HepG2 (cell line): ENCODE measurements around the gene SOCS1. TPM values are rescaled to one million over a fixed set of nuclear protein-coding genes. Genes with fewer than 3 reads are reported as not detected.

Source experiments
- CAMTA2 ChIP-seq: sonication (generic); formaldehyde crosslinking; IDR thresholded peaks from 2 replicates; pipeline ENCODE4 v1.4.0; 2020; ENCODE audit warnings: mild to moderate bottlenecking, missing genetic modification reagents, borderline replicate concordance
- CREB3 ChIP-seq: sonication (generic); formaldehyde crosslinking; IDR thresholded peaks from 2 replicates; pipeline ENCODE4 v1.5.0; 2020; ENCODE audit warnings: missing genetic modification reagents
- HES4 ChIP-seq: sonication (generic); formaldehyde crosslinking; IDR thresholded peaks from 2 replicates; pipeline ENCODE4 v1.9.0; 2021; ENCODE audit warnings: mild to moderate bottlenecking, missing genetic modification reagents, borderline replicate concordance
- HINFP ChIP-seq: sonication (generic); formaldehyde crosslinking; IDR thresholded peaks from 2 replicates; pipeline ENCODE4 v1.4.0; 2020; ENCODE audit warnings: low read depth, mild to moderate bottlenecking, missing genetic modification reagents
- HOXA3 ChIP-seq: sonication (generic); formaldehyde crosslinking; IDR thresholded peaks from 2 replicates; pipeline ENCODE4 v1.5.0; 2020; ENCODE audit warnings: missing genetic modification reagents
- KLF15 ChIP-seq: sonication (generic); formaldehyde crosslinking; IDR thresholded peaks from 2 replicates; pipeline ENCODE4 v1.8.1; 2023; ENCODE audit warnings: borderline replicate concordance, mild to moderate bottlenecking, inconsistent platforms, missing genetic modification reagents, mixed read lengths
- NR3C1 ChIP-seq: sonication (generic); formaldehyde crosslinking; IDR thresholded peaks from 2 replicates; pipeline ENCODE4 v1.4.0; 2020; ENCODE audit warnings: missing genetic modification reagents
- PCBP2 ChIP-seq: fragments of 200-400 bp; formaldehyde crosslinking; optimal IDR thresholded peaks from 2 replicates; pipeline ENCODE3; 2018; ENCODE audit warnings: low read length, low read depth; ENCODE audit not compliant: poor library complexity, severe bottlenecking
- POLR2AphosphoS5 ChIP-seq: IDR thresholded peaks from 2 replicates; pipeline ENCODE4 v1.6.1; 2012; ENCODE audit warnings: low read depth, low read length
- REST ChIP-seq, 2 experiments: IDR thresholded peaks; 2 replicates each; pipeline ENCODE4 v1.6.1; 2011 to 2012; ENCODE audit warnings: low read length in 2 of 2, borderline replicate concordance in 1 of 2, low read depth in 1 of 2, mild to moderate bottlenecking in 1 of 2, moderate library complexity in 1 of 2
- RFX3 ChIP-seq: IDR thresholded peaks from 2 replicates; pipeline ENCODE4 v1.6.1; 2016; ENCODE audit warnings: missing biosample characterization, missing genetic modification reagents
- SIX1 ChIP-seq: sonication (generic); formaldehyde crosslinking; IDR thresholded peaks from 2 replicates; pipeline ENCODE4 v1.4.0; 2020; ENCODE audit warnings: missing genetic modification reagents, borderline replicate concordance
- SP4 ChIP-seq: sonication (generic); formaldehyde crosslinking; IDR thresholded peaks from 2 replicates; pipeline ENCODE4 v1.8.1; 2023; ENCODE audit warnings: mild to moderate bottlenecking, missing genetic modification reagents
- U2AF2 ChIP-seq: fragments of 200-400 bp; formaldehyde crosslinking; IDR thresholded peaks from 2 replicates; pipeline ENCODE4 v1.6.1; 2017; ENCODE audit warnings: low read depth, mild to moderate bottlenecking, low read length
- ZFP36L1 ChIP-seq: sonication (generic); formaldehyde crosslinking; IDR thresholded peaks from 2 replicates; pipeline ENCODE4 v1.8.0; 2022; ENCODE audit warnings: mild to moderate bottlenecking, missing genetic modification reagents, moderate library complexity
- ZMAT5 ChIP-seq: sonication (generic); formaldehyde crosslinking; IDR thresholded peaks from 2 replicates; pipeline ENCODE4 v1.5.0; 2020; ENCODE audit warnings: mild to moderate bottlenecking, low read depth, missing genetic modification reagents, borderline replicate concordance
- ZNF18 ChIP-seq: sonication (generic); formaldehyde crosslinking; IDR thresholded peaks from 2 replicates; pipeline ENCODE4 v1.8.0; 2022; ENCODE audit warnings: mild to moderate bottlenecking, missing genetic modification reagents; ENCODE audit not compliant: insufficient replicate concordance
- ZNF337 ChIP-seq: sonication (generic); formaldehyde crosslinking; IDR thresholded peaks from 2 replicates; pipeline ENCODE4 v1.5.1; 2020; ENCODE audit warnings: missing genetic modification reagents, low read depth, mild to moderate bottlenecking, borderline replicate concordance
- ZNF530 ChIP-seq: sonication (generic); formaldehyde crosslinking; IDR thresholded peaks from 2 replicates; pipeline ENCODE4 v1.5.0; 2020; ENCODE audit warnings: low read depth, mild to moderate bottlenecking, missing genetic modification reagents
- ZNF605 ChIP-seq: sonication (generic); formaldehyde crosslinking; IDR thresholded peaks from 2 replicates; pipeline ENCODE4 v1.8.0; 2022; ENCODE audit warnings: mild to moderate bottlenecking, missing genetic modification reagents
- ZNF629 ChIP-seq: sonication (generic); formaldehyde crosslinking; conservative IDR thresholded peaks from 2 replicates; pipeline ENCODE4 v1.5.0; 2020; ENCODE audit warnings: missing genetic modification reagents
- ZNF670 ChIP-seq: sonication (generic); formaldehyde crosslinking; IDR thresholded peaks from 2 replicates; pipeline ENCODE4 v1.8.0; 2022; ENCODE audit warnings: mild to moderate bottlenecking, missing genetic modification reagents, borderline replicate concordance
- polyA plus RNA-seq, 8 experiments: library from polyadenylated mRNA; depleted of rRNA in 3 of 8; stranded (reverse) in 7 of 8; unstranded in 1 of 8; fragments of >200 nt; fragmentation: Illumina TruSeq in 4 of 8; extraction: Trizol in 4 of 8; gene quantifications; 2 replicates each; pipeline versions ENCODE4 v1.2.1 to v1.2.3, GENCODE V29; 2011 to 2016; ENCODE audit warnings: low read depth in 4 of 8, missing spikeins in 1 of 8, mixed read lengths in 1 of 8; ENCODE audit not compliant: insufficient read depth in 1 of 8
- total RNA-seq, 5 experiments: library from RNA; depleted of rRNA; stranded (reverse); fragments of >200 nt; fragmentation: Illumina TruSeq; extraction: Trizol; gene quantifications; 2 replicates each; pipeline ENCODE4 v1.2.3, GENCODE V29; 2016; ENCODE audit warnings: low read depth in 1 of 5

Gene SOCS1
- total and polyA plus RNA-seq, 2 of the 13 experiments (the other 11 are each of a cell fraction or from before 2014, with no cell fraction given), result 5.3 to 6.3 TPM

- TF ChIP-seq HOXA3 (CRISPR knock-in tag) (no peak), POLR2AphosphoS5 (no peak), ZMAT5 (CRISPR knock-in tag) (no peak), HINFP (CRISPR knock-in tag) (no peak), SP4 (no peak), PCBP2 (no peak), SIX1 (CRISPR knock-in tag) (peak; percentile 84; the same call in 1 of the 2 replicates), ZFP36L1 (no peak), ZNF337 (no peak), REST (IDR thresholded peaks at IDR 0.05; ENCODE audit: borderline replicate concordance in 1 of 2, low read depth in 1 of 2, low read length in 2 of 2) (no peak), HES4 (CRISPR knock-in tag) (no peak; the same call in 1 of the 2 replicates), ZNF605 (CRISPR knock-in tag) (peak; percentile 66; the same call in 1 of the 2 replicates), KLF15 (CRISPR knock-in tag) (no peak), ZNF629 (CRISPR knock-in tag) (no peak), CREB3 (no peak), U2AF2 (no peak), CAMTA2 (CRISPR knock-in tag) (no peak), ZNF530 (CRISPR knock-in tag) (no peak), RFX3 (no peak), ZNF670 (CRISPR knock-in tag) (no peak), ZNF18 (no peak), NR3C1 (CRISPR knock-in tag) (no peak)
Observed at GRCh38 chr16:11250091-11250785, 5.8 kb downstream of the SOCS1 start (continued).
